Smooth muscle cell (in vitro differentiated cells): ENCODE results near the gene RASSF5. TPM values are rescaled to one million over a fixed set of nuclear protein-coding genes. Genes with fewer than 3 reads are reported as not detected.

Source experiments
- DNase-seq: peaks from one replicate; lab custom pipeline; 2025; ENCODE audit not compliant: unreplicated experiment; lab: John Stamatoyannopoulos, UW
- H2AFZ ChIP-seq: fragments of 200-600 bp; sonication (generic); 2 replicates; pipeline ENCODE4 v1.6.0; 2016; ENCODE audit warnings: antibody characterized with exemption, low read depth, mild to moderate bottlenecking
- H3F3A ChIP-seq: fragments of 200-600 bp; sonication (generic); 2 replicates; pipeline ENCODE4 v1.6.0; 2017; ENCODE audit warnings: antibody characterized with exemption, low read depth
- H3K27ac ChIP-seq: fragments of 200-600 bp; sonication (generic); 2 replicates; pipeline ENCODE4 v1.5.1; 2016; ENCODE audit warnings: low read depth, mild to moderate bottlenecking
- H3K27me3 ChIP-seq: fragments of 200-600 bp; sonication (generic); 2 replicates; pipeline ENCODE4 v1.6.1; 2016; ENCODE audit warnings: low read depth, mild to moderate bottlenecking
- H3K36me3 ChIP-seq: fragments of 200-600 bp; sonication (generic); 2 replicates; pipeline ENCODE4 v1.5.1; 2016; ENCODE audit warnings: low read depth
- H3K4me1 ChIP-seq: fragments of 200-600 bp; sonication (generic); 2 replicates; pipeline ENCODE4 v1.5.1; 2016; ENCODE audit warnings: low read depth
- H3K4me2 ChIP-seq: fragments of 200-600 bp; sonication (generic); 2 replicates; pipeline ENCODE4 v1.6.0; 2016; ENCODE audit warnings: mild to moderate bottlenecking
- H3K4me3 ChIP-seq: fragments of 200-600 bp; sonication (generic); 2 replicates; pipeline ENCODE4 v1.5.1; 2016; ENCODE audit warnings: mild to moderate bottlenecking
- H3K79me2 ChIP-seq: fragments of 200-600 bp; sonication (generic); 2 replicates; pipeline ENCODE4 v1.6.0; 2016; ENCODE audit warnings: low read depth, mild to moderate bottlenecking
- H3K9ac ChIP-seq: fragments of 200-600 bp; sonication (generic); 2 replicates; pipeline ENCODE4 v1.6.0; 2016; ENCODE audit warnings: low read depth
- H3K9me3 ChIP-seq: fragments of 200-600 bp; sonication (generic); replicated peaks from 2 replicates; pipeline ENCODE4 v1.5.1; 2016; ENCODE audit warnings: low read depth
- H4K20me1 ChIP-seq: fragments of 200-600 bp; sonication (generic); 2 replicates; pipeline ENCODE4 v1.6.0; 2016; ENCODE audit warnings: low read depth
- CTCF ChIP-seq: fragments of 200-600 bp; sonication (generic); IDR thresholded peaks from 2 replicates; pipeline ENCODE4 v1.5.1; 2017; ENCODE audit warnings: borderline replicate concordance, mild to moderate bottlenecking, antibody characterized with exemption; ENCODE audit not compliant: insufficient read depth, poor library complexity, severe bottlenecking
- WGBS: methylation state at CpG from one replicate; pipeline ENCODE4 v1.1.7; 2016; ENCODE audit warnings: low lambda C conversion rate; 5-methylcytosine and 5-hydroxymethylcytosine counted together
- polyA plus RNA-seq: library from polyadenylated mRNA; unstranded; fragments of >200 nt; fragmentation: Nextera tagmentation; extraction: Ambion mirVana; gene quantifications from 2 replicates; pipeline ENCODE4 v1.2.1, GENCODE V29; 2016
- total RNA-seq: library from RNA; depleted of rRNA; stranded (reverse); fragments of >200 nt; gene quantifications from 2 replicates; pipeline ENCODE4 v1.2.3, GENCODE V29; 2014

The RASSF5 gene
- total and polyA plus RNA-seq, 2 experiments from 2014 or later, result 2.6 to 3.3 TPM

GRCh38 chr1:206471415-206471801 is 35.9 kb upstream of the RASSF5 start:
- Histone ChIP-seq H3K27me3 (no peaks in the 10 kb centered on the region), H4K20me1 (no peaks in the 10 kb centered on the region), H3K4me2 (peak overlapping the region; percentile 98), H3K9me3 (no peaks in the 10 kb centered on the region), H3K9ac (no peak overlapping the region), H2AFZ (no peak overlapping the region), H3F3A (peaks cover 5% of the 10 kb centered on the region), H3K36me3 (no peaks in the 10 kb centered on the region), H3K4me3 (peak overlapping the region; percentile 74), H3K4me1 (peaks cover 34% of the 10 kb centered on the region), H3K27ac (peak overlapping the region; percentile 64), H3K79me2 (no peaks in the 10 kb centered on the region)
- TF ChIP-seq CTCF, result no peak
- 44% methylated on average over 7 of the region's 7 CpGs for WGBS
- DNase-seq, result no peak

- Histone ChIP-seq H4K20me1 (no peaks in the 10 kb centered on the region), H2AFZ (no peak overlapping the region), H3K4me2 (peak overlapping the region; percentile 98), H3K27me3 (no peaks in the 10 kb centered on the region), H3K9me3 (no peaks in the 10 kb centered on the region), H3F3A (peaks cover 5% of the 10 kb centered on the region), H3K36me3 (no peaks in the 10 kb centered on the region), H3K9ac (no peak overlapping the region), H3K27ac (peak overlapping the region; percentile 64), H3K4me1 (peaks cover 34% of the 10 kb centered on the region), H3K4me3 (no peak overlapping the region), H3K79me2 (no peaks in the 10 kb centered on the region)
- WGBS, result 68% methylated on average over 2 of the region's 2 CpGs
- DNase-seq, result no peak
- TF ChIP-seq CTCF, result no peak
These were observed 35.3 kb upstream of the RASSF5 start for GRCh38 chr1:206472024-206472423.

GRCh38 chr1:206472454-206472853 is 34.9 kb upstream of the RASSF5 start:
- peak overlapping the region; percentile 64 for H3K27ac ChIP-seq
- H3K4me3 ChIP-seq, result no peak overlapping the region

More at GRCh38 chr1:206472454-206472853, 34.9 kb upstream of the RASSF5 start:
- no peak for TF ChIP-seq CTCF
- peak overlapping the region; percentile 98 for H3K4me2 ChIP-seq
- peaks cover 34% of the 10 kb centered on the region for H3K4me1 ChIP-seq
- no peaks in the 10 kb centered on the region for H3K79me2 ChIP-seq
- peaks cover 5% of the 10 kb centered on the region for H3F3A ChIP-seq
- H3K9me3 ChIP-seq, result no peaks in the 10 kb centered on the region
- WGBS, result 13% methylated on average over 3 of the region's 3 CpGs
- no peaks in the 10 kb centered on the region for H3K36me3 ChIP-seq
- DNase-seq, result peak; percentile 37
- no peak overlapping the region for H3K9ac ChIP-seq
- no peaks in the 10 kb centered on the region for H3K27me3 ChIP-seq
- H2AFZ ChIP-seq, result no peak overlapping the region
- no peaks in the 10 kb centered on the region for H4K20me1 ChIP-seq
